Measurements from ENCODE around the gene ZFAND3.

DNA sequence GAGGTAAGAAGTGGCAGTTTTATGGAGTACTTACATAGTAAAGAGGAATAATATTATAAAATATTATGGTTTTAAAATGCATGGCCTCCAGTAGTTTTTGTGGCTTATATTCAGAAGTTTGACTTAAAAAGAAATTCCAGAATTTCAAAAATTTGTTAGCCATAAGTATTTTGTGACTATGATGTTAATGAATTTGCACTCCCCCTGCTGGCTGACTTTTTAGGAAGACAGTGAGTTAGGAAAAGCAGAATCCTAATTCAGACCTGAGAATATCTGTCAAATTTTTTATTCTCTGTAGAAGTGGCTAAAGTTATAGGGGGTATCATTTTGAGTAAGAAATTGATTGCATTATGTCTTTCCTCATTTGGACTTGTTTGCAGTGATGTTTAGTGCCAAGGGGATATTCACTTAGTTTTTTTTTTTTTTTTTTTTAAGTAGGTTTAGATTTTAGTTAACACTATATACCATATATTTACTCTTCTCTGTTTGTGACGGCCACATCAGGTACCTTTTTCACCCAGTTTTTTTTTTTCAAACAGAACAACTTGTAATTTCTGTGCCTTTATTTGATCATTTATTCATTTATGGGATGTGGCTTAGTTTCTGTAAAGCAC lies 40.8 kb downstream of the ZFAND3 start:
- no peak for TF ChIP-seq EZH2 (optimal IDR thresholded peaks at IDR 0.05; ENCODE audit: low read depth, low read length)
- TF ChIP-seq, protein P1, sequence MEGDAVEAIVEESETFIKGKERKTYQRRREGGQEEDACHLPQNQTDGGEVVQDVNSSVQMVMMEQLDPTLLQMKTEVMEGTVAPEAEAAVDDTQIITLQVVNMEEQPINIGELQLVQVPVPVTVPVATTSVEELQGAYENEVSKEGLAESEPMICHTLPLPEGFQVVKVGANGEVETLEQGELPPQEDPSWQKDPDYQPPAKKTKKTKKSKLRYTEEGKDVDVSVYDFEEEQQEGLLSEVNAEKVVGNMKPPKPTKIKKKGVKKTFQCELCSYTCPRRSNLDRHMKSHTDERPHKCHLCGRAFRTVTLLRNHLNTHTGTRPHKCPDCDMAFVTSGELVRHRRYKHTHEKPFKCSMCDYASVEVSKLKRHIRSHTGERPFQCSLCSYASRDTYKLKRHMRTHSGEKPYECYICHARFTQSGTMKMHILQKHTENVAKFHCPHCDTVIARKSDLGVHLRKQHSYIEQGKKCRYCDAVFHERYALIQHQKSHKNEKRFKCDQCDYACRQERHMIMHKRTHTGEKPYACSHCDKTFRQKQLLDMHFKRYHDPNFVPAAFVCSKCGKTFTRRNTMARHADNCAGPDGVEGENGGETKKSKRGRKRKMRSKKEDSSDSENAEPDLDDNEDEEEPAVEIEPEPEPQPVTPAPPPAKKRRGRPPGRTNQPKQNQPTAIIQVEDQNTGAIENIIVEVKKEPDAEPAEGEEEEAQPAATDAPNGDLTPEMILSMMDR (IDR thresholded peaks at IDR 0.05; ENCODE audit: low read length) = peak; percentile 57
